Measurements from ENCODE around the gene FAM120B.
"Not testable (repeated sequence)": the region's sequence is repeated elsewhere in the genome, so short reads cannot be mapped to it uniquely, and the experiment has no call there.

Gene FAM120B

DNA sequence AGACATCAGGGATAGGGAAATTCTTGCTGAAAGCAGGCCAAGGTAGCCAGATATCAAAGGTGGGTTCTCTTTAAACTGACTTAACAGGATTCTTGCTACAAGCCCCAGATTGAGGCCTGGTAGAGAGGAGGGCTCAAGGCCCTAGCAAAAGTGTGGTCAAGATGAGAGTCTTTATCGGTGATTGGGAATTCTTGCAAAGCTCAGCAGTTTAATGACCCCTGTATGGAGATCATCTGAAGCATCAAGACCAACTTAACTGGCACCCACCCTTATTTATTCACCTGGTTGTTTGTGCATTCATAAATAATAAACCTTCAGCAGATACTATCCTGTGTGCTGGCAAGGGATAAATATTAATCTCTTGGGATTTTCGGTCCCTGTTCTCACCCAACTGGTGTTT lies 6.3 kb downstream of the FAM120B start:
- no peak for TF ChIP-seq Cebpa-rat (IDR thresholded peaks at IDR 0.05)
- H3K4me1 ChIP-seq = peaks cover 10 to 43% (median 15%) of the 10 kb centered on the region in 10 experiments
- H3K27ac ChIP-seq = no peak overlapping the region
- no peak overlapping the region for H3K4me2 ChIP-seq
- no peak overlapping the region for H3K4me3 ChIP-seq
- peaks cover 75 to 99% (median 95%) of the 10 kb centered on the region in 11 experiments for H4K20me1 ChIP-seq
- no peak overlapping the region for H3K9ac ChIP-seq
- H3K36me3 ChIP-seq = peaks cover 18 to 70% (median 42%) of the 10 kb centered on the region in 11 experiments
- H3K27me3 ChIP-seq = no peaks in the 10 kb centered on the region
- H3K9me3 ChIP-seq (replicated peaks in 1 of 11) = no peaks in the 10 kb centered on the region

DNA sequence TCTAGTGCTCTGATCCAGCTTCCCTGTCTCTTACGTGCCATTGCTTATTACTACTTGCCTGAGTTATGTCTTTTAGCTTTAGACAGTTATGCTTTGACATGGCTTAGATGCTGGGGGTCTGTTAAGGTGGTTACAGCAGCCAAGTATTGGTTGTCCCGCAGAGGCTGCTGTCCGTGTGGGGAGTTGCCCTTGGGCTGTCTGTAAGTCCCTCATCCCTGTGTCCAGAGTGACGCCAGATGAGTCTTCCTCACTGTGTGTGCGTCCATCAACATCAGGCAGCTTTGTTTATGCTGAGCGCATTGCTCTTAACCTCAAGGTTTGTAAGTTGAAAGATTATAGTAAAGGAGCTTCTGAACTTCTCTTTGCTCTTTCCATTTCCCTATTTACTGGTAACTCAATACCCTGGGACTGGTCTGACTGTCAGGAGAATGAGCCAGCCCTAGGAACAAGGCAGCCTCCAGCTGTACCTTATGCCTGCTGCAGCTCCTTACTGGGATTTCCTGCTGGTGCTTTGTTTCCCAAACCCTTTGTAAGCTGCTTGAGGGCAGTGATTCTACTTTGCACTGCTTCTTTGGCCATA lies 7.2 kb downstream of the FAM120B start:
- TF ChIP-seq Cebpa-rat (IDR thresholded peaks at IDR 0.05) = no peak

DNA sequence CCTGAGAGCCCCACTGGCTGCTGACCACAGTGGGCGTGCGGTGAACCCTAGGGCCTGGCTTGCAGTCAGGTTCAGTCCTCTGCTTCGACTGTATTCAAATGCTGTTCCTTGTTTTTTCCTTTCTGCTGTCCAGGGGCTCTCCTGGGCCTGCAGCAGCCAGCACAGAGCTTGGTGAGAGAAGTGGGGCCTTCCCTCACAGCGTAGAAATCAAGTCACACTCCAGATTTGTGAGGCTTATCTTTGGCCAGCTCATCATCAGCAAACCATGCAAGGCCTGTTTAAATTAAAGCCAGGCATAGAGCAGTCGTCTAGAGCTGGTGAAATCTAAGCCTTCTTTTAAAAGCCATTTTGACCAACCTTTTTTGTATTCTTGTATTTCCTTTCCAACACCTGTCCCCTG lies 8.4 kb downstream of the FAM120B start:
- Histone ChIP-seq H3K9me3 (replicated peaks in 1 of 11) (no peaks in the 10 kb centered on the region), H4K20me1 (peaks cover 71 to 99% (median 93%) of the 10 kb centered on the region in 11 experiments), H3K36me3 (peaks cover 38 to 91% (median 61%) of the 10 kb centered on the region in 11 experiments), H3K4me1 (peaks cover 0 to 22% (median under 1%) of the 10 kb centered on the region in 10 experiments; a peak in 4 of 20 replicates), H3K4me2 (no peak overlapping the region), H3K9ac (no peak overlapping the region), H3K27ac (no peak overlapping the region), H3K27me3 (no peaks in the 10 kb centered on the region), H3K4me3 (no peak overlapping the region)
- no peak for TF ChIP-seq Cebpa-rat (IDR thresholded peaks at IDR 0.05)

More for the DNA sequence above, 7.2 kb downstream of the FAM120B start:
- Histone ChIP-seq H3K9ac (no peak overlapping the region), H3K4me1 (peaks cover under 1 to 34% (median 5%) of the 10 kb centered on the region in 10 experiments; a peak in 16 of 20 replicates), H3K27me3 (no peaks in the 10 kb centered on the region), H3K36me3 (peaks cover 27 to 80% (median 51%) of the 10 kb centered on the region in 11 experiments), H3K9me3 (replicated peaks in 1 of 11) (no peaks in the 10 kb centered on the region), H3K4me2 (no peak overlapping the region), H4K20me1 (peaks cover 69 to 98% (median 92%) of the 10 kb centered on the region in 11 experiments), H3K4me3 (no peak overlapping the region), H3K27ac (no peak overlapping the region)

DNA sequence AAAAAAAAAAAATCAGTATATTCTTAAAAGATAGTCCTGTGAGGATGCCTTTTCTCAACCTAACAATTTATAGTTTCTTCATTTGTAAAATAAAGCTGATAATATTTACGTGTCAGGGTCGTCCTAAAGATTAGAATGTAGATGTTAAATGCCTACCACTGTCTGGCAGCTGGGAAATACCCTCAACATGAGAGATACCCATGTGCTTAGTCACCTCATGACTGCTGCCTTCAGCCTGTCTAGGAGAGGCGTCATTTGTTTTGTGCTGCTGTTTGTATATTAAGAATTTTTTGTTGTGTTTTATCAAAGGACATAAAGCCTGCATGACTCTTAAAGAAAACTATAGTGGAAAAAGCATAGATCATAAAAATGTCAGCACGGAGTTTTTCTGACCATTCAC lies 9.5 kb downstream of the FAM120B start:
- Histone ChIP-seq H3K4me2 (no peak overlapping the region), H3K4me3 (no peak overlapping the region), H3K9ac (no peak overlapping the region), H4K20me1 (peaks cover 61 to 99% (median 89%) of the 10 kb centered on the region in 11 experiments), H3K36me3 (peaks cover 47 to 92% (median 61%) of the 10 kb centered on the region in 11 experiments), H3K27me3 (no peaks in the 10 kb centered on the region), H3K9me3 (replicated peaks in 1 of 11) (no peaks in the 10 kb centered on the region), H3K4me1 (peaks cover 0 to 11% (median 0%) of the 10 kb centered on the region in 10 experiments; a peak in 3 of 20 replicates), H3K27ac (no peak overlapping the region)
- no peak for TF ChIP-seq Cebpa-rat (IDR thresholded peaks at IDR 0.05)

DNA sequence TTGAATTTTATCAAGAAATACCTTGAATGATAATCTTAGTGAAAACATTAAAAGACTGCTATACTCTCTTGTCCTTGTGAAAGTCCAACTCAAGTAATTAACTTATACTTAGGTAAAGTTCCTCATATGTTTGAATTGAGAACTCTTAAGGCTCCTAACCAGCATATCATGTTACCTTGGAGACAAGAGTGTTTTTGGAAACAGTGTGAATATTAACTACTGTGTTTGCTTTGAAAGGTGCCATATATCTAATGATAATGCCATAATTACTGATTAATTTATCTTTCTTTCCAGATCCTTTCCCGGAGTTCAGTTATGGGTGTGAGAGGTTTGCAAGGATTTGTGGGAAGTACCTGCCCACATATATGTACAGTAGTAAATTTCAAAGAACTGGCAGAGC lies 10.5 kb downstream of the FAM120B start:
- H4K20me1 ChIP-seq = peaks cover 51 to 98% (median 86%) of the 10 kb centered on the region in 11 experiments
- no peak overlapping the region for H3K4me3 ChIP-seq
- H3K9me3 ChIP-seq (replicated peaks in 1 of 11) = no peaks in the 10 kb centered on the region
- H3K4me1 ChIP-seq = peaks cover 0 to 11% (median 0%) of the 10 kb centered on the region in 10 experiments; a peak in 3 of 20 replicates
- no peak overlapping the region for H3K27ac ChIP-seq
- peaks cover 52 to 93% (median 67%) of the 10 kb centered on the region in 11 experiments for H3K36me3 ChIP-seq
- no peaks in the 10 kb centered on the region for H3K27me3 ChIP-seq
- no peak for TF ChIP-seq Cebpa-rat (IDR thresholded peaks at IDR 0.05)
- H3K4me2 ChIP-seq = no peak overlapping the region
- no peak overlapping the region for H3K9ac ChIP-seq

DNA sequence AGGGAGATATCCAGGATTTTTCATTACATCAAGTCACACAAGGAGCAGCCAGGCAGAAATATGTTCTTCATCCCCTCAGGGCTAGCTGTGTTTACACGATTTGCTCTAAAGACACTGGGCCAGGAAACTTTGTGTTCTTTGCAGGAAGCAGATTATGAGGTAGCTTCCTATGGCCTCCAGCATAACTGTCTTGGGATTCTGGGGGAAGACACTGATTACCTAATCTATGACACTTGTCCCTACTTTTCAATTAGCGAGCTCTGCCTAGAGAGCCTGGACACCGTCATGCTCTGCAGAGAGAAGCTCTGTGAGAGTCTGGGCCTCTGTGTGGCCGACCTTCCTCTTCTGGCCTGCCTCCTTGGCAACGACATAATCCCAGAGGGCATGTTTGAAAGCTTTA lies 11.2 kb downstream of the FAM120B start:
- Histone ChIP-seq H3K9ac (no peak overlapping the region), H3K9me3 (replicated peaks in 1 of 11) (no peaks in the 10 kb centered on the region), H4K20me1 (peaks cover 45 to 98% (median 82%) of the 10 kb centered on the region in 11 experiments), H3K36me3 (peaks cover 58 to 97% (median 72%) of the 10 kb centered on the region in 11 experiments), H3K4me2 (no peak overlapping the region; a peak in 1 of 22 replicates), H3K27me3 (no peaks in the 10 kb centered on the region), H3K27ac (no peak overlapping the region), H3K4me1 (peaks cover 0 to 11% (median 0%) of the 10 kb centered on the region in 10 experiments; a peak in 3 of 20 replicates), H3K4me3 (no peak overlapping the region)
- TF ChIP-seq Cebpa-rat (IDR thresholded peaks at IDR 0.05) = no peak

DNA sequence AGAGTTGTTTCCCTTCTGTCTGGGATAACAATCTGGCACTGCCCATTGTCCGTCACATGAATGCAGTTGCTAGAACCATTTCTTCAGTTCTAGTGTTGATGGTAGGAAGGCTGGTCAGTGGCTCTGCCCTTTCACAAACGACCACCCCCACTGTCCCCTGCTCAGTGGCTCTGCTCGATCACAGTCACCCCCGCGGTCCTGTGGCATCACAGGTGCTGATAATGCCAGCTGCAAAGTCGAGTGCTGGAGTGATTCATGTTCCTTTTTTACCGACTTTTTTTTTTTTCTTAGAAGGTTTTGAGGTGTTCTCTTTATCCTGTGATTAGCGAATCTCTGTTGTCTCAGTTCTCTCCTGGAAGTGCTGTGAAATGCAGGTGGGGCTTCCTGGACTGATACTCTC lies 22.8 kb downstream of the FAM120B start:
- H3K27ac ChIP-seq = no peak overlapping the region
- H3K36me3 ChIP-seq = peaks cover 84 to 98% (median 95%) of the 10 kb centered on the region in 11 experiments
- peaks cover 9 to 48% (median 28%) of the 10 kb centered on the region in 11 experiments; a peak in 17 of 22 replicates for H4K20me1 ChIP-seq
- no peak overlapping the region for H3K9ac ChIP-seq
- TF ChIP-seq Cebpa-rat (IDR thresholded peaks at IDR 0.05) = no peak
- H3K9me3 ChIP-seq (replicated peaks in 1 of 11) = peaks cover 0 to 2% (median 0%) of the 10 kb centered on the region in 11 experiments; a peak in 2 of 22 replicates
- no peak overlapping the region for H3K4me3 ChIP-seq
- no peak overlapping the region for H3K4me2 ChIP-seq
- H3K27me3 ChIP-seq = no peaks in the 10 kb centered on the region
- H3K4me1 ChIP-seq = no peaks in the 10 kb centered on the region

DNA sequence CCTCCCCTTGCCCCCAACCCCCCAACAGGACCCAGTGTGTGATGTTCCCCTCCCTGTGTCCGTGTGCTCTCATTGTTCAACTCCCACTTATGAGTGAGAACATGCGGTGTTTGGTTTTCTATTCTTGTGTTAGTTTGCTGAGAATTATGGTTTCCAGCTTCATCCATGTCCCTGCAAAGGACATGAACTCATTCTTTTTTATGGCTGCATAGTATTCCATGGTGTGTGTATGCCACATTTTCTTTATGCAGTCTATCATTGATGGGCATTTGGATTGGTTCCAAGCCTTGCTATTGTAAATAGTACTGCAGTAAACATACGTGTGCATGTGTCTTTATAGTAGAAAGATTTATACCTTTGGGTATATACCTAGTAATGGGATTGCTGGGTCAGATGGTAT lies 28.6 kb downstream of the FAM120B start:
- H3K9ac ChIP-seq, H3K4me1 ChIP-seq, H3K27ac ChIP-seq, H3K27me3 ChIP-seq, H3K4me2 ChIP-seq, H3K4me3 ChIP-seq: not testable (repeated sequence)
- H3K9me3 ChIP-seq (replicated peaks in 1 of 11) = peaks cover 6 to 15% (median 11%) of the 10 kb centered on the region in 11 experiments; a peak in 18 of 22 replicates
- peaks cover 51 to 93% (median 64%) of the 10 kb centered on the region in 11 experiments for H3K36me3 ChIP-seq
- peaks cover 4 to 50% (median 28%) of the 10 kb centered on the region in 11 experiments; a peak in 14 of 22 replicates for H4K20me1 ChIP-seq

DNA sequence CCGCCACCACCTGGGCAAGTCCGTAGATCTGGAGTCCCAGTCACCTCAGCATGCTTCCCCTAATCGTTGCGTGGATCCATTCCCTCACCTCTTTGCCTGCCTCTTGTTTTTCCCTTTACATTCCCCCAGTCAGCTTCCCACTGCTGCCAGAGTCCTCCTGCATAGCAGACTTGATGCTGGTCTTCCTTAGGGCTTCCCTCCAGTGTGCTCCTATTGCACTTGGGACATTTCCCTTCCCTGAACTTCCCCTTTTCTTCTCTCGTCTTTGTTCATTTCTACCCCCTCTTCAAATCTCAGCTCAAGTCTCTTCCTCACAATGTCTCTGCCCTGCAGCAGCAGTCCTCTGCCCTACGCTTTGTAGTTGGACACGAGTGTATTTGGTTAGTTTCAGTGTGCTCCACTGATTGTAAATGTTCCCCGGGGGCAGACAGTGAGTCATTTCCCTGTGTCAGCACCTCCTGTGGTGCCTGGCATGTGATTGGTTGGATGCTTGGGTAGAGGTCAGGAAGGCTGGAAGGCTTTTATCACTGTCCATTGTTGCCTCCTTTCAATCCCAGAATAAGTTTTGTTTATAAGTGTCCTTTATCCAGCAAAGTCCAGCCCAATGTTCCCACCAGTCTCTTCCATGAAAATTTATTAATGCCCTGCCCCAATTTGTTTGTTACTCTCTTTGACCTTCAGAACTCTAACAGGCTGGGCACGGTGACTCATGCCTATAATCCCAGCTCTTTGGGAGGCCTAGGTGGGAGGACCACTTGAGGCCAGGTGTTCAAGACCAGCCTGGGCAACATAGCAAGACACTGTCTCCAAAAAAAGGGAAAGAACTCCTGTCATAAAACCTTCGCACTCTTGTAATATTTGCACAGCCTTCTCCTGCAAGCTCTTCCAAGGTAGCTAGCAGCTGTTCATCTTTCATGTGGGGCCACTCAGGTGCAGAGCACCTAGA lies 38.3 kb downstream of the FAM120B start:
- Histone ChIP-seq H3K4me3 (no peak overlapping the region), H3K4me2 (peak overlapping the region in 8 of 11 experiments; percentile 9 to 78 (median 56); a peak in 14 of 22 replicates), H3K27ac (no peak overlapping the region), H3K9ac (no peak overlapping the region), H3K36me3 (peaks cover 63 to 99% (median 84%) of the 10 kb centered on the region in 11 experiments), H3K9me3 (replicated peaks in 1 of 11) (peaks cover 11 to 23% (median 16%) of the 10 kb centered on the region in 11 experiments), H3K27me3 (no peaks in the 10 kb centered on the region), H4K20me1 (peaks cover 14 to 47% (median 34%) of the 10 kb centered on the region in 11 experiments; a peak in 16 of 22 replicates), H3K4me1 (peaks cover 6 to 24% (median 10%) of the 10 kb centered on the region in 10 experiments; a peak in 16 of 20 replicates)
- TF ChIP-seq Cebpa-rat (IDR thresholded peaks at IDR 0.05) = no peak
